Astrocyte (in vitro differentiated cells and primary cell): Measurements from ENCODE around the gene PPP1R15B.

Experiments
- CTCF ChIP-seq: IDR thresholded peaks from 2 replicates; pipeline ENCODE4 v1.5.1; 2011; ENCODE audit warnings: low read depth, mild to moderate bottlenecking, inconsistent platforms, low read length, moderate library complexity; ENCODE audit not compliant: insufficient read depth
- EZH2 ChIP-seq: IDR thresholded peaks from 2 replicates; pipeline ENCODE4 v1.6.1; 2012; ENCODE audit warnings: mild to moderate bottlenecking, low read length, inconsistent platforms; ENCODE audit not compliant: insufficient read depth

GRCh38 chr1:204356997-204357396 is 54.6 kb downstream of the PPP1R15B start:
- TF ChIP-seq CTCF (no peak), EZH2 (no peak)
